Activated CD4-positive, CD25-positive, alpha-beta regulatory T cell (primary cell): ENCODE results near the gene PBX1.

Experiments
- DNase-seq, 4 experiments: peaks; one replicate each; lab custom pipeline; 2025; lab: John Stamatoyannopoulos, UW

Gene PBX1

GRCh38 chr1:164699815-164700491 lies 141.0 kb downstream of the PBX1 start:
- no peak for DNase-seq

GRCh38 chr1:164700683-164701082 lies 141.7 kb downstream of the PBX1 start:
- DNase-seq: no peak

GRCh38 chr1:164701189-164701761 lies 142.3 kb downstream of the PBX1 start:
- DNase-seq: no peak

GRCh38 chr1:164702216-164702615 lies 143.2 kb downstream of the PBX1 start:
- no peak for DNase-seq

- DNase-seq: no peak
These were observed 143.7 kb downstream of the PBX1 start for GRCh38 chr1:164702664-164703063.

- DNase-seq: no peak
These were observed 144.5 kb downstream of the PBX1 start for GRCh38 chr1:164703463-164703862.

GRCh38 chr1:164703960-164704411 lies 145.0 kb downstream of the PBX1 start:
- no peak for DNase-seq

GRCh38 chr1:164704954-164705353 lies 146.0 kb downstream of the PBX1 start:
- DNase-seq: no peak

GRCh38 chr1:164706606-164706987 lies 147.6 kb downstream of the PBX1 start:
- DNase-seq: no peak

- no peak for DNase-seq
These were observed 148.9 kb downstream of the PBX1 start for GRCh38 chr1:164707868-164708331.

GRCh38 chr1:164708596-164708995 lies 149.6 kb downstream of the PBX1 start:
- DNase-seq: no peak

GRCh38 chr1:164709126-164709525 lies 150.1 kb downstream of the PBX1 start:
- DNase-seq: no peak

- no peak for DNase-seq
These were observed 150.7 kb downstream of the PBX1 start for GRCh38 chr1:164709541-164710278.

GRCh38 chr1:164712131-164713036 lies 153.4 kb downstream of the PBX1 start:
- no peak for DNase-seq

- DNase-seq: no peak
These were observed 154.6 kb downstream of the PBX1 start for GRCh38 chr1:164713456-164714207.

- no peak for DNase-seq
These were observed 158.2 kb downstream of the PBX1 start for GRCh38 chr1:164716992-164717703.

GRCh38 chr1:164718821-164719220 lies 159.8 kb downstream of the PBX1 start:
- DNase-seq: no peak

- DNase-seq: no peak
These were observed 160.9 kb downstream of the PBX1 start for GRCh38 chr1:164719676-164720439.

GRCh38 chr1:164720440-164721227 lies 161.7 kb downstream of the PBX1 start:
- no peak for DNase-seq
